DND-41 (cell line): ENCODE measurements around the gene DRP2.

Experiments used
- EZH2 ChIP-seq: IDR thresholded peaks from 3 replicates; pipeline ENCODE4 v1.6.1; 2012; ENCODE audit warnings: borderline replicate concordance, low read depth, mild to moderate bottlenecking, moderate library complexity, low read length, inconsistent platforms; ENCODE audit not compliant: severe bottlenecking
- TF ChIP-seq, protein P1 (sequence below): IDR thresholded peaks from 2 replicates; pipeline ENCODE4 v1.5.1; 2012; ENCODE audit warnings: borderline replicate concordance, low read length, moderate library complexity, mild to moderate bottlenecking; ENCODE audit not compliant: poor library complexity, severe bottlenecking; ENCODE audit errors: extremely low read depth

GRCh38 chrX:101232316-101232715 is 12.7 kb downstream of the DRP2 start:
- TF ChIP-seq, protein P1, sequence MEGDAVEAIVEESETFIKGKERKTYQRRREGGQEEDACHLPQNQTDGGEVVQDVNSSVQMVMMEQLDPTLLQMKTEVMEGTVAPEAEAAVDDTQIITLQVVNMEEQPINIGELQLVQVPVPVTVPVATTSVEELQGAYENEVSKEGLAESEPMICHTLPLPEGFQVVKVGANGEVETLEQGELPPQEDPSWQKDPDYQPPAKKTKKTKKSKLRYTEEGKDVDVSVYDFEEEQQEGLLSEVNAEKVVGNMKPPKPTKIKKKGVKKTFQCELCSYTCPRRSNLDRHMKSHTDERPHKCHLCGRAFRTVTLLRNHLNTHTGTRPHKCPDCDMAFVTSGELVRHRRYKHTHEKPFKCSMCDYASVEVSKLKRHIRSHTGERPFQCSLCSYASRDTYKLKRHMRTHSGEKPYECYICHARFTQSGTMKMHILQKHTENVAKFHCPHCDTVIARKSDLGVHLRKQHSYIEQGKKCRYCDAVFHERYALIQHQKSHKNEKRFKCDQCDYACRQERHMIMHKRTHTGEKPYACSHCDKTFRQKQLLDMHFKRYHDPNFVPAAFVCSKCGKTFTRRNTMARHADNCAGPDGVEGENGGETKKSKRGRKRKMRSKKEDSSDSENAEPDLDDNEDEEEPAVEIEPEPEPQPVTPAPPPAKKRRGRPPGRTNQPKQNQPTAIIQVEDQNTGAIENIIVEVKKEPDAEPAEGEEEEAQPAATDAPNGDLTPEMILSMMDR, result no peak
- TF ChIP-seq EZH2, result no peak
